GM11168 (cell line): ENCODE results near the gene TPX2.

Experiments
- in situ Hi-C: fragments of 300-500 bp; cut with MboI; formaldehyde crosslinking; loops from one replicate; pipeline ENCODE4 v1.12.0; 2022; ENCODE audit warnings: low sequenced_read_pairs; ENCODE audit not compliant: unreplicated experiment

TPX2 gene

DNA sequence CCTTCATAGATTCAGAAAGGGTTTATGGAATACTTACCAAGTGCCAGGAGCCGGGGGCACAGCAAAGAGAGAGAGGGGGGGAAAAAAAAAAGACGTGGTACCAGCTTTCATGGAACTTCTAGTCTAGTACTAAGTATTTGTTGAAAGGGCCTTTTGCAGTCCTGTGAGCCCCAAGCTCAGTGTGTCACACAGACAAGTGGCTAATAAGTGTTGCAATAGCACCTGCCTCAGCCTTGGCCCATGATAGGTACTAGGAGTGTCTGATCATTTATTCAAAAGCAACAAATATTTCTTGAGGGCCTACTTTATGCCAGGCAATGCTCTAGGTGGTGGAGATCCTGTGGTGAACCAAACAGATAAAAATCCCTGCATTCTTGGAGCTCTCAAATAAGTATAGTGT, 88.0 kb downstream of the TPX2 start:
- in situ Hi-C loops = loop anchor here (10.0 kb wide), 1 partner anchor 268 kb away; no protein-coding TSS in a partner anchor

DNA sequence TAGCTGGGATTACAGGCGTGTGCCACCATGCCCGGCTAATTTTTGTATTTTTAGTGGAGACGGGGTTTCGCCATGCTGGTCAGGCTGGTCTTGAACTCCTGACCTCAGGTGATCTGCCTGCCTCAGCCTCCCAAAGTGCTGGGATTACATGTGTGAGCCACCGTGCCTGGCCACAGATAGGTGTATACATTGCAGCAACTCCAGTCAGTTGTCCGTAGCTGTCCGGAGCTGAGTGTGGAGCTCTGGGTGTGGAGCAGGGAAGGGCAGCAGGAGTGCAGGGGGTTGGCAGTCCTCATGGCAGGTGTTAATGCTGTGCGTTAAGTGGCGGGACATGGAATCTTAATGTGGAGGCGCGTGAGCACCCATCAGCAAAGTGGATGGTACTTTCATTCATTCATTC, 88.9 kb downstream of the TPX2 start:
- in situ Hi-C loops = loop anchor here (10.0 kb wide), 1 partner anchor 267 kb away; no protein-coding TSS in a partner anchor

DNA sequence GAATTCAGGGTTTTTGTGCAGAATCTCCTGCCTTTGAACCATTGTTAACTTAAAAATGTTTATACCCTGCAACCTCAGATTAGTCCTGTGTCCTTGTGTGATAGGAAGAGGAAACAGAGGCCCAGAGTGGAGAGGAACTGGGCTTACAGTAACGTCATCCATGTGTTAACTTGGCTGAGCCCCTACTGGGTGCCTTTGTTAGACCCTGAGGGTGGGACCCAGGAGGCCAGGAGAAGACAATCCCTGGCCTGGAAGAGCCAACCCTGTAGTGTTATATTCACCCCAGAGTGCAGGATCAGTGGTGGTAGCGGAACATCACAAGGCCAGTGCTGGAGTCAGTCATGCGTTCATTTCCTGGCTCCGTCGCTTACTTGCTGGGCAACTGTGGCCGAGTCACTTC, 90.6 kb downstream of the TPX2 start:
- in situ Hi-C loops = loop anchor here (10.0 kb wide), 1 partner anchor 265 kb away; no protein-coding TSS in a partner anchor

DNA sequence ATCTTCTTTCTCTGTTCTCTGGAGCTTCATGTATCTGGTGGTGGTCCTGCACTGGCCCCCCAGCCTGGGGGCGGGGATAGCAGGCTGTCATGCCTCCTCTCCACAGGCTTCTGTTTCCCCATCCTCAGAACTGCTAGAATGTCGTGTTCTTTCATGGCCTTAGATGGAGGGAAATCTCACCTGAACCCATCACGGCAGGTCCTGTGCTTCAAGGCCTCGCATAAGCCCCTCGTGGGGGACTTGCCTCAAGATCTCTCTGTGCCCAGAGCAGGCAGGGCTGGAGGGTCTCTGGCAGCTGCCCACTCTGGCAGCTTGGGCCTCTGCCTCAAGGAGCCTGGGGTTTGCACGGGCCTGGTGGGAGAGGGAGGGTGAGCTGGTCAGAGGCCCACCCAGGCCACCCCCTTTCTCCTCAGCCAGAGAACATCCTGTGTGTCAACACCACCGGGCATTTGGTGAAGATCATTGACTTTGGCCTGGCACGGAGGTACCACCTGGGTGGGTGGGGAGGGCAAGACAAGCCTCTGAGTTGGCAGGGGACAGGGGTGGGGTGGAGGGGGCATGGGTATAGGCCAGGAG, 91.4 kb downstream of the TPX2 start:
- in situ Hi-C loops = no loop called here

DNA sequence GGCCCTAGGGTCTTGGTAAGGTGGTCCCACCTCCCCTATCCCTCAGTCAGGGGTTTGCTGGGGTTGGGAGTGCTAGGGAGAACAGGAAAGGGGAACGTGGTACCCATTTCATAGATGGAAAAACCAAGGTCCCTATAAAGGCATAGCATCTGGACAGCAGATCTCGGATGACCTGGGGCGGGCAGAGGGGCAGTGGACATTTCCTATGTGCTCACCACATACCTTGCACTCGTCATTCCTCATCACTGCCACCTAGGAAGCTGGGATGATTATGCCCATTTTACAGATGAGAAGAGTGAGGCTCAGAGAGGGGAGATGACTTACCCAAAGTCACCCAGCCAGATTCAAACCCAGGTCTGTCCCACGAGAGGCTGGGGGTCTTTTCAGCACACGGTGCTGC, 92.1 kb downstream of the TPX2 start:
- in situ Hi-C loops = no loop called here

DNA sequence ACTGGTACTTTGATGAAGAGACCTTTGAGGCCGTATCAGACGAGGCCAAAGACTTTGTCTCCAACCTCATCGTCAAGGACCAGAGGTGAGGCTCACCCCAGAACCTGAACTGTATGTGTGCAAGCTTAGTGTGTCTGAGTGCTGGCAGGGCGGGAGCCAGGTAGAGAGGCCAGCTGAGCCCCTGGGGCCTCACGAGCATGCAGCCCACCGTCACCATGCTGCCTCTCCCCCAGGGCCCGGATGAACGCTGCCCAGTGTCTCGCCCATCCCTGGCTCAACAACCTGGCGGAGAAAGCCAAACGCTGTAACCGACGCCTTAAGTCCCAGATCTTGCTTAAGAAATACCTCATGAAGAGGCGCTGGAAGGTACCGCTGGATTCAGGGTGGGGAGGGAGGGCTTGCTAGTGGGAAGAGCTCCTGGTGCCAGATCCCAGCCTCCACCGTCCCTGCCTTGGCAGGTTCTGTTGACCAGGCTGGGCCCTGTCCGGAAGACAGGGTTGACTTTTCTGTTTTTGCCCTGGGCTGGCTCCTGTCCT, 92.7 kb downstream of the TPX2 start:
- in situ Hi-C loops = no loop called here

DNA sequence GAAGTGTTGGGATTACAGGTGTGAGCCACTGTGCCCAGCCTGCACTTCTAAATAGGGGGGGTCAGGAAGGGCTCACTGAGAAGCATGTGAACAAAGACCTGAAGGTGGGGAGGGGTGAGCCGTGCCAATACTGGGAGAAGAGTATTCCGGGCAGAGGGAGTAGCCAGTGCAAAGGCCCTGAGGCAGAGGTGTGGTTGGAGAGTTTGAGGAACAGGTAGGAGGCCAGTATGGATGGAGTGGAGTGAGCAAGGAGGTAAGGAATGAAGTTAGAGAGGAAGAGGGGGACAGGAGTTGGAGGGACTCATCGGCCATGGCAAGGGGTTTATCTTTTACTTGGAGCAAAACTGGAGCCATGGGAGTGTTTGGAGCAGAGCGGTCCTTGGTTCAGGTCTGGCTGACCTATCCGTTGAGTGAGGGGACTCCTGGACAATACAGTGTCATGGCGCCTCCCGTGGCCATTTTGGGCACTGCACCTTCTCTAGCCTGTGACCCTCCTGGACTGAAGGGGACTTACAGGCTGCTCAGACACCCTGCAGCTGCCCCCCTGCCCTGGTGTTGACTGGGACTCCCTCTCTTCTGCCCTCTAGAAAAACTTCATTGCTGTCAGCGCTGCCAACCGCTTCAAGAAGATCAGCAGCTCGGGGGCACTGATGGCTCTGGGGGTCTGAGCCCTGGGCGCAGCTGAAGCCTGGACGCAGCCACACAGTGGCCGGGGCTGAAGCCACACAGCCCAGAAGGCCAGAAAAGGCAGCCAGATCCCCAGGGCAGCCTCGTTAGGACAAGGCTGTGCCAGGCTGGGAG, 94.2 kb downstream of the TPX2 start:
- in situ Hi-C loops = no loop called here

DNA sequence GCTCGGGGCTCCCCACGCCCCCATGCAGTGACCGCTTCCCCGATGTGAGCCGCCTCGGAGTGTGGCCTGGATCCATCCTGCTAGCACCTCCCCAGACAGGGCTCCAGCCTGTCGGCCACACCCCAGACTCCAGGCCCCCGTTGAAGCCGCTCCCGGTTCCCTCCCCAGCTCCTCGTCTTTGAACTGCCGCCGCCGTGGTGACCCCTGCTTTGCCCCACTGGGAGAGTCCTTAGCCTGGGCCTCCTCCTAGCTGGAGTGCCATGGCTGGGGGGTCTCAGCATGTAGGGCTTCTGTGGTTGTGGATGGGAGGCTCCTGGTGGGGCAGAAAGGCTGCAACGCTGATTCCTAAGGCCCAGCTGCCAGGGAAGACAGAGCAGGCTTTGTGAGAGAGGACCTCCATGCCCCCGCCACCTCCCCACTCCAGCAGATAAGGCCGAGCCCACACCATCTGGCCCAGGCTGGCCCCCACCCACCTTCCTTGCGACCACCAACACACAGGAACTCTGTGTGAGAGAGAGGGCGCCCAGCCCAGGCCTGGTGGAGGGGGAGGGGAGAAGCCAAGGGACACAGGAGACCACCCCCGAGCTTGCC, 94.9 kb downstream of the TPX2 start:
- in situ Hi-C loops = no loop called here

DNA sequence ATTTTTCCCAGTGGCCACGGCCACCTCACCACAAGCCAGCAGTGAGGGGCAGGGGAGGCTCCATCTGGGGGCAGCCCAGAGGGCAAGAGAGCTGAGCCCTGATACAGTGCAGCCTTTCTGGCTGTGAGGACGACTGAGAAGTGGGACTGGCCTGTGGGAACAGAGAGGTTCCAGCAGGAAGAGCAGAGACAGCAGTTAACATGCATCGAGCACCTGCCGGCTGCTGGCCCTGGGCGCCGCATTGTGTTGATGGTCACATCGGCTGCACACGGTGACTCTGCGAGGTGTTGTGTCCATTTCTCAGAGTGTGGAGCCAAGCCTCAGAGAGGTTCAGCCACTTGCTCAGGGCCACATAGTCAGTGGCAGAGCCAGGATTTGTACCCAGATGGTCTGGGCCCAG, 96.5 kb downstream of the TPX2 start:
- in situ Hi-C loops = no loop called here

DNA sequence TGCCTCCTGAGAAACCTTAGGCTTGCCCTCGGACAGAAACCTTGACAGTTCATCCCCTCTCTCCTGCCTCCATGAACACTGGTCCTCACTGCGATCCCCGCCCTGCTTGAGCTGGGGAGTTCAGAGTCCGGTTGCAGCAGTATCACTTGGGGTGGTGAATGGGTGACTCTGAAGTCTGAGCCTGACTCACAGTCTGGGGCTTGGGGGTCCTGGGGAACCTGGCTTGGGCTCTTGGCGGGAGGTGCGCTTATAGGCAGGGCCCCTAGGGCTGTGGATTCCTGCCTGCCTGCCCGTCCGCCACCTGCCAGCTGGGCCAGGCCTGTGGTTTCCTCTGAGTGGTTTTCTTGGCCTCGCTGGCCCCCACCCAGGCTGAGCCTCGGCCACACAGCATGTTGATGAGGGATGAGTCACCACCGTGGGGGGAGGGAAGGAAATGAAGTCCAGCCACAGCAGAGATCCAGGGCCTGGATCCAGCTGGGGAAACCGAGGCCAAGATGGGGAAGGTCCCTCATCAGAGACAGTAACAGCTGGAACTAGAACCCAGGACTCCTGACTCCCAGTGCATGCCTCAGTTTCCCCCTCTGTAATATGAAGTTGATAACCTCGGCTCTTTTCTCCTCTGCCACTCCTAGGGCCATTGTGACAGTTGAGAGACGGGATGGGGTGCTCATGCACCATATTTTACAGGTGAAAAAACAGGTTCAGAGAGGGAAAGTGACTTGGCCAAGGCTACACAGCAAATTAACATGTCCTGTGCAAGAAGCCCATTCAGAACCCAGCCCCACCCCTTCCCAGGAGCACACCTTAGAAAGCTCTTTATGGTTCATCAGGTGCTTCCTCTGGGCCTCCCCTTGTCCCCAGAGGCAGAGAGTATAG, 97.1 kb downstream of the TPX2 start:
- in situ Hi-C loops = no loop called here

DNA sequence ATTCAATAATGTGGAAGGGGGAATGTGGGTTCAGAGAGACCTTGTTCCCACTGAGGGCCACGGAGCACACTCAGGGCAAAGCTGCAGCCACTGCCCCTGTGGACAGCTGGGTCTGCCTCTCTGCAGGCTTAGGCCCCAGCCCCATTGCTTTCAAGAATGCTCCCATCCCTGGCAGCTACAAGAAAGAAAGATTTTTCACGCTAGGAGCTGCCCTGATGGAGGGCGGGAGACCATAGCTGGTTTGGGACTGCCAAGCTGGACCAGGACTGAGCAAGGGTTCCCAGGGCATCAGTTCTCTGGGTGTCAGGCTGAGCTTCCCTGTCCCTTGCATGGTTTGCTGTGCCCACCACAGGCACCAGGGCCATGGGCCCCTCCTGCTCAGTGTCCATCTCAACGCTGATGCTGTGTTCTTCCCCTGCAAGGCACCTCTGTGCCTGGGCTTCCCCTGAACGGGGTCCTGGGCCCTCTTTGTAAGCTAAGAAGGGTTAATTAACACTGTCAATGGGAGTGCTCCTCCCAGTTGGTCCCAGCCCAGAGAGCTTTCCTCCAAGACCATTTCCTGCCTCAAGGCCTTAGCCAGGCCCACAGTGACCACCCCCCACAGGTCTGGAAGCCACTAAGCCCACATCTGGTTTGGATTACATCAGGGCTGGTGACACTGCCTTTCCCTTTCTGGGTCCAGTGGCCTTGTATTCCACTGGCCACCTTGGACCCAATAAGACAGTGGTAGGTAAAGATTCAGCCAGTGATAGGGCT, 97.9 kb downstream of the TPX2 start:
- in situ Hi-C loops = no loop called here

DNA sequence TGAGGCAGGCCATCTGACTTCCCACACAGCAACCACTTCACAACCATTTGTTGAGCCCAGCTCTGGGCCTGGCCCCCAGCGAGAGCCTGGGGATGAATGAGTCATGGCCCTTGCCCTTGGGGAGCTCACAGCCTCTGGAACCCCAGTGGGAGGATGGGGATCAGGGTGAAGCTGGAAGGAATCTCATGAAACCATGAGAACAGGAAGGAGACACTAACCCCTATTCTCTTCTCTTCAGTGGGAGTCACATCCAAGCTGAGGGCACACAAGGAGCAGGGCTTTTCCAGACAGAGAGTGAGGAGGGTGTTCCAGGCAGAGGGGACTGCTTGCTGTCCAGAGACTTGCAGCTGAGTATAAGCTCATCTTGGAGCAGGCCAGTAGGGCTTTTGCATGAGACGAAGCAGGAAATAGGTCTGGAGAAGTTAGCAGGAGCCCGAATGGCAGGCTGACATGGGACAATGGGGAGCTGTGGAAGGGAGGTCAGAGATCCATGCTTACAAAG, 98.9 kb downstream of the TPX2 start:
- in situ Hi-C loops = no loop called here

DNA sequence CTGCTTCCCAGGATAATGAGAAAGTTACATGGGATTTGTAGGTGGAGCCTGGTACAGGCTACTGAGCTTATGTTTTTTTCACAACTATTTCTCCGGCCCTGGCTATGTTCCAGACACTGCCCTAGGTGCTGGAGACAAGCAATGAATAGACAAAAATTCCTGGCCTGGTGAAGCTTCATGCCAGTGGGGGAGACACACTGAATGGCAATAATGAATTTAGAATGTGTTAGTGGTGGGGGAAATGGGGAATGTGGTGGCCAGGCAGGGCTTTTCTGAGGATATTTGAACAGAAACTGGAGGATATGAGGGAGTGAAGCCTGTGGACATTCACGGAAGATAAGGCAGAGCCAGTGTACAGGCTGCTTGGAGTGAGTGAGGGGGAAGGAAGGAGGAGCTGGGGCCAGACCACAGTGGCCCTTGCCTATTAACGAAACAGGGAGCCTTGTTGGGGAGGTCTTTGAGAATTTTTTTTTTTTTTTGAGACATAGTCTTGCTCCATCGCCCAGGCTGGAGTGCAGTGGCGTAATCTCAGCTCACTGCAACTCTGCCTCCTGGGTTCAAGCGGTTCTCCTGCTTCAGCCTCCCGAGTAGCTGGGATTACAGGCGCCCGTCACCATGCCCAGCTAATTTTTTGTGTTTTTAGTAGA, 99.7 kb downstream of the TPX2 start:
- in situ Hi-C loops = no loop called here

DNA sequence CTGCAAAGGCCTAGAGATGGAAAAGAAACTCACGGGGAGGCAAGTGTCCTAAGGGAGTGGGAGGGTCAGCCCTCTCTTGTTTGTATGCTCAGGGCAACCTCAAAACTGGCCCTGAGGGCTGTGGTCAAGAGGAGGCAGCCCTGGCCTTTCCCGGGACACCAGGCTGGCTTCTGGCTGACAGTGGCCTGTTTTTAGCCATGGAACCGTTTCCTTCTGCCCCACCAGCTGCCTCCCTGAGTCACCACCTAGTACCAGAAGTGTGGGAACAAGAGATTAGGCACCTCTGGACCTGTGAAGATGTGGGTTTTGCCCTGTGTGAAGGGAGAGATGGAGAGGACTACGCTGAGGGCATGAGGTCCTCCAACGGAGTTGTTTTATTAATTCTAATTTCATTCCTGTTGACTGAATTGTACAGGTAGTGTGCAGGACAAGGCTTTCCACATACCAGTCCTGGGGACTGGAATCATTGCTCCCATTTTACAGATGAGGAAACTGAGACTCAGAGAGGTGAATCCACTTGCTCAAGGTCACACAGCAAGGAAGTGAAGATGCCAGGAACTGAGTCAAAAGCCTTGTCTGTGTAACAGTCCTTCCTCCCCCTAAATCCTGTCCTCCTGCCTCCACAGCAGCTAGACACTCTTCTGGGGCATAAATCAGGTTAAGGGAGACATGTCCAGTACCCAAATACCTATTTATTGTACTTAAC, 100.8 kb downstream of the TPX2 start:
- in situ Hi-C loops = no loop called here

DNA sequence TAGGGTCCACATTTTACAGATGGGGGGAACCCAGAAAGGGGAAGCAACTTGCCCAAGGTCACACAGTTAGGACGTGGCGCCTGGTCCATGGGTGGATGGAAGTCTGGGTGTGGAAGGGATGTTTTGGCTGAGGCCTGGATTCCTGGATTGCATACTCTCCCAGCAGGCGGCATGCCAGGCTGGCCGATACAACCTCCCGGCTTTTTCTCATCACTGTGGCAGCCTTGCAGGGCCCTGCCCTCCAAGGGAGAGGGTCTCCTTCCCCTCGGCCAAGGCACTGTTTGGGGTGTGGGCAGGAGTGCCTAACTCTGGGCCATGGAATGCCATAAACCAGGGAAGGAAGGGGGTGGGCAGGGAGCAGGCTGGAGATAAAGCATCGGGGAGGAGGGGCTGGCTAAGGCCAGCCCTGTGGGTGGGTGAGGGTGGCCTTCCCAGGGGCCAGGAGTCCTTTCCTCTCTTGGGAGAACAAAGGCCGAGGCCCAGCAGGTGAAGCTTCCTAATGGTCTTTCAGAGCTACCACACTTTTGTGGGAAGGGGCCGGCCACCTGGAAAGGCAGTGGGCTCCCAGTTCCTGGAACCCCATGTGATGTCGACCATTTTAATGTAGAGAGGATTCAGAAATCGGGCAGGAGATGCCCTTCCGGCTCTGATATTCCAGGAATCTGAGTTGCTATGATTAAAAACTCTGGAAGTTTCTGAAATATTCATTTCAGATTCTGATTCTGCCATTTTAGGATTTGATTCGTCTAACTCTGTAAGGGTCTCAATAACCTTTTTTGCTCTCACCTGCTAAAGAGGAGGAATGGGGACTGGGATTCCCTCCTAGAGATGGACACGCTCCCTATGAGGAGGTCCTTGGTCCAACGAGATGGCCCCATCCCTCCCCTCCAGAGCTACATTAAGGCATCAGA, 102.1 kb downstream of the TPX2 start:
- in situ Hi-C loops = no loop called here

DNA sequence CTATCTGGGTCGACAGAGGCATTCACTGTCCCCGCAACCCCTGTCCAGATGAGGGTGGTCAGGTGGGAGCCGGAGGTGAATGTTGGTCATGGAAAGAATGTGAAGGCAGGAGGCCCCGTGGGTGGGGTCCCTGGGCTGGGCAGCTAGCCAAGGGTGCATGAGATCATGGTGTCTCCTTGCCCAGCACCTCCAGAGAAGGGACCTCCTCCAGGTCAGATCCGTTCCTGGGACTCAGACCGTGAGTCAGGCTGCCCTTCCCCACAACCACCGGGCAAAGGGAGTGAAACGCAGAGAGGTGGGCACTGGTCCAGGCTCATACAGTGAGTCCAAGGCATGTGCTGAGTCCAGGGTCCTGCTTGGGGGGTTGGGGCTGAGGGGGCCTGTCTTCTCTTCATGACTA, 102.8 kb downstream of the TPX2 start:
- in situ Hi-C loops = no loop called here

DNA sequence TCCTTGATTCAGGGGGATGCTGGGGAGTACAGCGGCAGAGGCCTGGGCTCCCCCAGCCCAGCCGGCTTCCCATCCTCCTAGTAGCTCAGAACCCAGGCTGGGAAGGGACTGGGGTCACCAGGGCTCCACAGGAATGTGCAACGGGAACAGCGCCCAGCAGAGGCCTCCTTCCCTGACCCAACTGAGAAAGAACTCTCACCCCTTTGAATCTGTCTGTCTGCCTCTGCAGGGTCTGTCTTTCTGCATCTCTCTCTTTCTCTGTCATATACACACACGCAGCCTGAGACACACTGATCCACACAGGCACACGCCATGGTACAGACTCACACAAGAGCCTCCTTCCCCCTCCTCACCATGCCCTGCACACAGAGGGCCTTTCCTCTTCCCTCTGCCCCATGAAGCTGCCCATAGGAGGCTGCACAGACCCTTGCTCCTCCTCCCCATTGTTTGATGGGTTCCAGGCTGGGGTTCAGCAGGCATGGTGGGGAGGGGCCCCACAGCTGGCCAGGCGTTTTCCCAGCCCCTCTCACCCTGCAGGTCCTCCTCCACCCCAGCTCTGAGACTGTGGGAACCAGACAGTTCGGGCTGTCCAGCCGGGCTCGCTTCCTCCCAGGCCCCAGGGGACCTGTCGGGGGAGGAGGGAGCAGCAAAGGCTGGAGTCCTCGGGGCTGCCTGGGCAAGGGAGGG, 103.5 kb downstream of the TPX2 start:
- in situ Hi-C loops = no loop called here
